Measurements from ENCODE around the gene USB1.
A peak's percentile ranks its signal among the peaks of the same experiment; 100 is the strongest.

The USB1 gene, protein sequence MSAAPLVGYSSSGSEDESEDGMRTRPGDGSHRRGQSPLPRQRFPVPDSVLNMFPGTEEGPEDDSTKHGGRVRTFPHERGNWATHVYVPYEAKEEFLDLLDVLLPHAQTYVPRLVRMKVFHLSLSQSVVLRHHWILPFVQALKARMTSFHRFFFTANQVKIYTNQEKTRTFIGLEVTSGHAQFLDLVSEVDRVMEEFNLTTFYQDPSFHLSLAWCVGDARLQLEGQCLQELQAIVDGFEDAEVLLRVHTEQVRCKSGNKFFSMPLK

DNA sequence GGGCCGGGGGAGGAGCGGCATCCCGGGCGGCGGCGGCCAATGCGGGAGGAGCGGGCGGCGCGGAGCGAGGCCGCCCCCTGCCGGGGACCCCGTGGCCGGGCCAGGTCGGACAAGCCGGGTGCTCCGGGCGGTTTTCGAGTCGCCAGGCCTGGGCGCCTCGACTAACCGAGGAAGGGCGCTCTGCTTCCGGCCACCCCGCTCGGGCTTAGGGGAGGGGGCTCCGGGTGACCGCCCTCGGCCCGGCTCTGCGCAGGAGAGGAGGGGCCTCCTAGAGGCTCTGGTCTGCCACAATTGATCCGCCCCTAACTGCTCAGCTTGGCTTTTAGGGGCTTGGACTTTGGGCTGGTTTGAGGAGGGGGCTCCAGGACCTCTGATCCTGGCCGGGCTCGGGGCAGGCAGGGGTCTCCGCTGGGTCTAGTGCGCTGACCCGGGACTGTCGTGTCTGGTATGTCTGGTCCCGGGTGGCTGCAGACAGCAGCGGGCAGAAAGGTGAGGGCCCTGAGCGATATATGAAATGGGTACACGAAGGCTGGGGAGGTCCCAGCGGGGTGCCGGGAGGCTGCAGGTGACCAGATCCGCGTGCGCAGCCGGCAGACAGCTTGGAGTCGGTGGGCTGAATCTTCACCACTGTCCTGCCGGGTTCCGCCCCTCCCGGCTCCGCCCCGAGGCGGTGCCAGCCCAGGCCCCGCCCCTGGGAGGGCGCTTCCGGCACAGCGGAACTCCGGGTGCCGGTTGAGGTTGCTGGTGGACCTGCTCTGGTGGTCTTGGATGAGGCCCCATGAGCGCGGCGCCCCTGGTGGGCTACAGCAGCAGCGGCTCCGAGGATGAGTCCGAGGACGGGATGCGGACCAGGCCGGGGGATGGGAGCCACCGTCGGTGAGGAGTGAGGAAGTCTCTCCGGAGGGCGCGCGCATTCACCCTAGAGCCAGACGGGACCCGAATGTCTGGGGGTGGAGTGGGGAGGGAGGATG lies at the start of gene USB1:
Gene USB1 (plus strand): TSS at position 702 of the 971 bp plus-strand sequence. CDS start 77 bp downstream, at position 779.
- no peak for DNase-seq (ENCODE audit: low read depth)
- TF ChIP-seq CTCF (conservative IDR thresholded peaks at IDR 0.05; ENCODE audit: low read depth, low read length), result peak; percentile 56
- H3K4me3 ChIP-seq (ENCODE audit: low read length), result peak within 1 kb of the TSS; percentile 83

DNA sequence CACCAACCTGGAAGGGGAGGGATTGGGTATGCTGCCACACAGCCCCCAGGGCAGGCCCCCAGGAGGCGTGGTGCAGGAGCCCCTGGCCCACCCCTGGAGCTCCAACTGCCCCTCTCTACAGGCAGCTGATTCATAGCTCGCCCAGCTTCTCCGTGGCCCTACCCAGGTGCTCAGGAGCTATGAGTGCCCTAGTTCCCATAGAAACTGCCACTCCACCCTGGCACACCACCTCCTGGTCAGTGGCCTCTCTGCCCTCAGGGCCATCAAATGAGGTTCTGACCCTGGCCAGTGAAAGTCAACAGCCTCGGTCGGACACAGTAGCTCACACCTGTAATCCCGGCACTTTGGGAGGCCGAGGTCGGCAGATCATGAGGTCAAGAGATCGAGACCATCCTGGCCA lies 48.3 kb upstream of the USB1 start:
- no peak for TF ChIP-seq CTCF (conservative IDR thresholded peaks at IDR 0.05; ENCODE audit: low read depth, low read length)
- DNase-seq (ENCODE audit: low read depth), result no peak

DNA sequence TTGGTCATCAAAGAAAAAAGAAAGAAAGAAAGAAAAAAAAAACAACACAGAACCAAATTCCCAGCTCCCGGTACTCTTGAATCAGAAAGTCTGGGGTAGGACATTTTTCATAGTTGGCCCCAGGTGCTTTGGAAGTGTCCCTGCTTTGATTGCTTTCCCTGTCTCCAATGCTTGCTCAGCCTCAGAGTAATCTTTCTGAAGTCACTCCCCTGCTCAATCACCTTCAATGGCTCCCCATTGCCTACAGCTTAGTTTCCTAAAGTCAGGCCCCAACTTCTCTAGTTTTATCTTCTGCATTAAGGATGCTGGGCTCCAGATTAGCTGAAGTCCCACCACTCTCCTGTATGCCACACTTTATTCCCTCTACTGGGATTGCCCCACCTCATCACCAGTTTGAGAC lies 47.4 kb upstream of the USB1 start:
- TF ChIP-seq CTCF (conservative IDR thresholded peaks at IDR 0.05; ENCODE audit: low read depth, low read length), result no peak
- no peak for DNase-seq (ENCODE audit: low read depth)
- no peak overlapping the region for H3K4me3 ChIP-seq (ENCODE audit: low read length)

More for the DNA sequence above, 48.3 kb upstream of the USB1 start:
- H3K4me3 ChIP-seq (ENCODE audit: low read length), result no peak overlapping the region

GRCh38 chr16:57955572-57956188 lies 45.5 kb upstream of the USB1 start:
- H3K4me3 ChIP-seq (ENCODE audit: low read length), result no peak overlapping the region

GRCh38 chr16:57956270-57956808 lies 44.9 kb upstream of the USB1 start:
- TF ChIP-seq CTCF (conservative IDR thresholded peaks at IDR 0.05; ENCODE audit: low read depth, low read length), result no peak
- H3K4me3 ChIP-seq (ENCODE audit: low read length), result no peak overlapping the region
- no peak for DNase-seq (ENCODE audit: low read depth)

More at GRCh38 chr16:57955572-57956188, 45.5 kb upstream of the USB1 start:
- DNase-seq (ENCODE audit: low read depth), result no peak
- no peak for TF ChIP-seq CTCF (conservative IDR thresholded peaks at IDR 0.05; ENCODE audit: low read depth, low read length)

- no peak for TF ChIP-seq CTCF (conservative IDR thresholded peaks at IDR 0.05; ENCODE audit: low read depth, low read length)
- DNase-seq (ENCODE audit: low read depth), result no peak
- H3K4me3 ChIP-seq (ENCODE audit: low read length), result no peak overlapping the region
These were observed 44.1 kb upstream of the USB1 start for GRCh38 chr16:57956924-57957672.
